ENCODE data around the gene ADAMTSL1. TPM values are rescaled to one million over a fixed set of nuclear protein-coding genes. Genes with fewer than 3 reads are reported as not detected.

Gene ADAMTSL1
- total RNA-seq, 6 experiments from 2014 or later = 0.73 to 2.1 (median 0.89) TPM

GRCh38 chr9:18666348-18666747 is 192.4 kb downstream of the ADAMTSL1 start:
- DNase-seq (no peak), ATAC-seq (no peak)
- Histone ChIP-seq H3K36me3 (no peaks in the 10 kb centered on the region), H3K27me3 (no peaks in the 10 kb centered on the region), H3K27ac (no peak overlapping the region), H3K4me3 (no peak overlapping the region), H3K4me1 (peaks cover 0 to 14% (median 3%) of the 10 kb centered on the region in 4 donors), H3K9me3 (no peaks in the 10 kb centered on the region)
- WGBS (ENCODE audit: insufficient coverage, low coverage, low lambda C conversion rate, missing lambda C conversion rate) = 40% methylated on average over 2 of the region's 2 CpGs
- intact Hi-C loops (cut with DNase I) = no loop called here
- no peak for TF ChIP-seq CTCF (IDR thresholded peaks at IDR 0.05)

- no peak for ATAC-seq
Observed at GRCh38 chr9:18666986-18667772, 193.2 kb downstream of the ADAMTSL1 start.

GRCh38 chr9:18668944-18669343 is 195.0 kb downstream of the ADAMTSL1 start:
- no peak overlapping the region for H3K27ac ChIP-seq
- no peak for TF ChIP-seq CTCF (IDR thresholded peaks at IDR 0.05)
- TF ChIP-seq POLR2A (IDR thresholded peaks at IDR 0.05) = no peak
- DNase-seq (peak in 1 of 3 donors; percentile 59), ATAC-seq (peak; percentile 96 to 99 (median 98))
- H3K4me3 ChIP-seq = no peak overlapping the region
- 17% methylated on average over 2 of the region's 2 CpGs for WGBS (ENCODE audit: insufficient coverage, low coverage, low lambda C conversion rate, missing lambda C conversion rate)
- peaks cover 0 to 14% (median 3%) of the 10 kb centered on the region in 4 donors for H3K4me1 ChIP-seq
- intact Hi-C loops (cut with DNase I) = no loop called here
- no peaks in the 10 kb centered on the region for H3K36me3 ChIP-seq
- no peaks in the 10 kb centered on the region for H3K9me3 ChIP-seq
- H3K27me3 ChIP-seq = no peaks in the 10 kb centered on the region

More at GRCh38 chr9:18666986-18667772, 193.2 kb downstream of the ADAMTSL1 start:
- Histone ChIP-seq H3K27me3 (no peaks in the 10 kb centered on the region), H3K9me3 (no peaks in the 10 kb centered on the region), H3K36me3 (no peaks in the 10 kb centered on the region), H3K4me3 (no peak overlapping the region), H3K27ac (no peak overlapping the region), H3K4me1 (peaks cover 0 to 14% (median 3%) of the 10 kb centered on the region in 4 donors)
- intact Hi-C loops (cut with DNase I) = no loop called here
- TF ChIP-seq CTCF (IDR thresholded peaks at IDR 0.05) = no peak
- no peak for TF ChIP-seq POLR2A (IDR thresholded peaks at IDR 0.05)
- WGBS (ENCODE audit: insufficient coverage, low coverage, low lambda C conversion rate, missing lambda C conversion rate) = 77% methylated on average over 4 of the region's 6 CpGs
- DNase-seq = no peak

GRCh38 chr9:18672706-18673105 is 198.8 kb downstream of the ADAMTSL1 start:
- ATAC-seq (no peak), DNase-seq (no peak)
- no peak overlapping the region for H3K4me3 ChIP-seq
- intact Hi-C loops (cut with DNase I) = no loop called here
- no peaks in the 10 kb centered on the region for H3K27me3 ChIP-seq
- TF ChIP-seq POLR2A (IDR thresholded peaks at IDR 0.05) = no peak
- no peak for TF ChIP-seq CTCF (IDR thresholded peaks at IDR 0.05)
- no peaks in the 10 kb centered on the region for H3K36me3 ChIP-seq
- no peaks in the 10 kb centered on the region for H3K9me3 ChIP-seq
- H3K4me1 ChIP-seq = peaks cover 0 to 14% (median 3%) of the 10 kb centered on the region in 4 donors
- H3K27ac ChIP-seq = no peak overlapping the region

All from right lobe of liver (tissue), 6 donors.